Omental fat pad (tissue), 4 donors: Measurements from ENCODE around the gene TAS1R3. TPM values are rescaled to one million over a fixed set of nuclear protein-coding genes. Genes with fewer than 3 reads are reported as not detected.

Experiments
- ATAC-seq: fragments of 150-250 bp; one replicate; pipeline ENCODE4 v1.9.1; 2016; ENCODE audit warnings: mild to moderate bottlenecking, moderate library complexity; ENCODE audit not compliant: low FRiP score
- DNase-seq: peaks from one replicate; pipeline ENCODE4 v3.0.0-alpha.2; 2019; ENCODE audit warnings: low spot score
- total RNA-seq, 4 donors: library from RNA; depleted of rRNA; stranded (reverse); fragments of >200 nt; gene quantifications; one replicate each; pipeline ENCODE4 v1.1.0, GENCODE V29; 2016
- TF ChIP-seq, protein P1 (sequence below), 3 donors: fragments of 450-650 bp; IDR thresholded peaks; one replicate each; pipeline ENCODE4 v1.5.1; 2016 to 2017; ENCODE audit warnings: antibody characterized with exemption in 3 of 3, mild to moderate bottlenecking in 3 of 3, moderate library complexity in 2 of 3

Gene TAS1R3
- total RNA-seq, 4 donors from 2014 or later = 0.12 to 0.32 (median 0.16) TPM

GRCh38 chr1:1302951-1303509, 28.1 kb upstream of the TAS1R3 start:
- TF ChIP-seq, protein P1, sequence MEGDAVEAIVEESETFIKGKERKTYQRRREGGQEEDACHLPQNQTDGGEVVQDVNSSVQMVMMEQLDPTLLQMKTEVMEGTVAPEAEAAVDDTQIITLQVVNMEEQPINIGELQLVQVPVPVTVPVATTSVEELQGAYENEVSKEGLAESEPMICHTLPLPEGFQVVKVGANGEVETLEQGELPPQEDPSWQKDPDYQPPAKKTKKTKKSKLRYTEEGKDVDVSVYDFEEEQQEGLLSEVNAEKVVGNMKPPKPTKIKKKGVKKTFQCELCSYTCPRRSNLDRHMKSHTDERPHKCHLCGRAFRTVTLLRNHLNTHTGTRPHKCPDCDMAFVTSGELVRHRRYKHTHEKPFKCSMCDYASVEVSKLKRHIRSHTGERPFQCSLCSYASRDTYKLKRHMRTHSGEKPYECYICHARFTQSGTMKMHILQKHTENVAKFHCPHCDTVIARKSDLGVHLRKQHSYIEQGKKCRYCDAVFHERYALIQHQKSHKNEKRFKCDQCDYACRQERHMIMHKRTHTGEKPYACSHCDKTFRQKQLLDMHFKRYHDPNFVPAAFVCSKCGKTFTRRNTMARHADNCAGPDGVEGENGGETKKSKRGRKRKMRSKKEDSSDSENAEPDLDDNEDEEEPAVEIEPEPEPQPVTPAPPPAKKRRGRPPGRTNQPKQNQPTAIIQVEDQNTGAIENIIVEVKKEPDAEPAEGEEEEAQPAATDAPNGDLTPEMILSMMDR (IDR thresholded peaks at IDR 0.05) = no peak
- ATAC-seq (no peak), DNase-seq (no peak)

DNA sequence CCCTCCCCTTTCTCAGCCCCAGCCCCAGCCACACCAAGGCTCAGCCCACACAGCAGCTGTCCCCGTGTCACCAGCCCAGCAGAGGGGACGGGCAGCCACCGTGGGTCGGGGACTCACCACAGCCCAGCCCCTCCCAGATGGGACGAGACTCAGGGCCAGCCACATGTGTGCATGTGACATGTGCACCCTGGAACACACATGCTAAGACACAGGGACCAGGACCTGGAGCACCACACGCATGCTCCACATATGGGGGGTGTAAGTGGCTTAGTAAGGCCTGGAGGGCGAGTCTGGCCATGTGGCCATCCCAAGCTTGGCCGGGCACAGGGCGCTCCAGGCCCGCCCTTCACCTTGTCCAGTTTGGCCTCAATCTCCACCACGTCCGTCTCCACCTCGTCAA, 27.3 kb upstream of the TAS1R3 start:
- DNase-seq = no peak
- no peak for ATAC-seq
- TF ChIP-seq, protein P1 (IDR thresholded peaks at IDR 0.05) = no peak

- peak; percentile 11 for ATAC-seq
- TF ChIP-seq, protein P1 (IDR thresholded peaks at IDR 0.05) = no peak
- peak; percentile 55 for DNase-seq
Measured at GRCh38 chr1:1304331-1305299, 26.5 kb upstream of the TAS1R3 start.

- TF ChIP-seq, protein P1 (IDR thresholded peaks at IDR 0.05) = no peak
- peak; percentile 68 for DNase-seq
- ATAC-seq = peak; percentile 47
Measured at GRCh38 chr1:1305300-1306069, 25.6 kb upstream of the TAS1R3 start.

GRCh38 chr1:1306070-1306660, 24.9 kb upstream of the TAS1R3 start:
- TF ChIP-seq, protein P1 (IDR thresholded peaks at IDR 0.05) = no peak
- DNase-seq = no peak
- ATAC-seq = no peak

GRCh38 chr1:1306661-1307260, 24.3 kb upstream of the TAS1R3 start:
- TF ChIP-seq, protein P1 (IDR thresholded peaks at IDR 0.05) = no peak
- no peak for ATAC-seq
- DNase-seq = no peak
